HepG2 (cell line): Measurements from ENCODE around the gene MPC1. TPM values are rescaled to one million over a fixed set of nuclear protein-coding genes. Genes with fewer than 3 reads are reported as not detected.

Experiments used
- BCLAF1 ChIP-seq: fragments of 450-650 bp; IDR thresholded peaks from 2 replicates; pipeline ENCODE4 v1.6.1; 2017; ENCODE audit warnings: mild to moderate bottlenecking
- FLYWCH1 ChIP-seq: sonication (generic); formaldehyde crosslinking; IDR thresholded peaks from 2 replicates; pipeline ENCODE4 v1.8.1; 2023; ENCODE audit warnings: mild to moderate bottlenecking, missing genetic modification reagents
- FOXA3 ChIP-seq: IDR thresholded peaks from 2 replicates; pipeline ENCODE4 v1.6.1; 2016; ENCODE audit warnings: missing genetic modification reagents, missing compliant biosample characterization
- JUN ChIP-seq: sonication (generic); formaldehyde crosslinking; IDR thresholded peaks from 2 replicates; pipeline ENCODE4 v1.4.0; 2020; ENCODE audit warnings: mild to moderate bottlenecking, missing genetic modification reagents
- RFXANK ChIP-seq: IDR thresholded peaks from 2 replicates; pipeline ENCODE4 v1.6.1; 2016
- TFAP4 ChIP-seq: sonication (generic); IDR thresholded peaks from 2 replicates; pipeline ENCODE4 v1.6.1; 2016; ENCODE audit warnings: low read depth, borderline replicate concordance
- WIZ ChIP-seq: sonication (generic); formaldehyde crosslinking; IDR thresholded peaks from 2 replicates; pipeline ENCODE4 v1.5.1; 2020; ENCODE audit warnings: mild to moderate bottlenecking, missing genetic modification reagents
- YEATS2 ChIP-seq: sonication (generic); formaldehyde crosslinking; IDR thresholded peaks from 2 replicates; pipeline ENCODE4 v1.4.0; 2020; ENCODE audit warnings: missing genetic modification reagents, borderline replicate concordance
- ZNF318 ChIP-seq: sonication (generic); formaldehyde crosslinking; IDR thresholded peaks from 2 replicates; pipeline ENCODE4 v1.4.0; 2020; ENCODE audit warnings: mild to moderate bottlenecking, missing genetic modification reagents
- ZNF460 ChIP-seq: sonication (generic); formaldehyde crosslinking; IDR thresholded peaks from 2 replicates; pipeline ENCODE4 v1.5.1; 2020; ENCODE audit warnings: missing genetic modification reagents, mild to moderate bottlenecking, borderline replicate concordance
- ZNF564 ChIP-seq: sonication (generic); formaldehyde crosslinking; IDR thresholded peaks from 2 replicates; pipeline ENCODE4 v1.8.1; 2023; ENCODE audit warnings: mild to moderate bottlenecking, missing genetic modification reagents
- polyA plus RNA-seq, 8 experiments: library from polyadenylated mRNA; depleted of rRNA in 3 of 8; stranded (reverse) in 7 of 8; unstranded in 1 of 8; fragments of >200 nt; fragmentation: Illumina TruSeq in 4 of 8; extraction: Trizol in 4 of 8; gene quantifications; 2 replicates each; pipeline versions ENCODE4 v1.2.1 to v1.2.3, GENCODE V29; 2011 to 2016; ENCODE audit warnings: low read depth in 4 of 8, missing spikeins in 1 of 8, mixed read lengths in 1 of 8; ENCODE audit not compliant: insufficient read depth in 1 of 8
- total RNA-seq, 5 experiments: library from RNA; depleted of rRNA; stranded (reverse); fragments of >200 nt; fragmentation: Illumina TruSeq; extraction: Trizol; gene quantifications; 2 replicates each; pipeline ENCODE4 v1.2.3, GENCODE V29; 2016; ENCODE audit warnings: low read depth in 1 of 5
- TF ChIP-seq, protein P1 (sequence below), 2 experiments: sonication (generic) in 1 of 2; formaldehyde crosslinking in 1 of 2; IDR thresholded peaks; 2 replicates each; pipeline versions ENCODE4 v1.4.0 to v1.6.1; 2018 to 2020; ENCODE audit warnings: missing genetic modification reagents in 2 of 2, borderline replicate concordance in 1 of 2, low read depth in 1 of 2, mild to moderate bottlenecking in 1 of 2, missing biosample characterization in 1 of 2
- TF ChIP-seq, protein P2 (sequence below): sonication (generic); formaldehyde crosslinking; IDR thresholded peaks from 2 replicates; pipeline ENCODE4 v1.8.0; 2023; ENCODE audit warnings: mild to moderate bottlenecking, missing genetic modification reagents

MPC1 gene
- total and polyA plus RNA-seq, 2 of the 13 experiments (the other 11 are each of a cell fraction or from before 2014, with no cell fraction given): 189 to 214 TPM

- no peak for TF ChIP-seq ZNF318 (CRISPR knock-in tag)
- TF ChIP-seq YEATS2 (CRISPR knock-in tag): peak; percentile 90; the same call in 1 of the 2 replicates
- TF ChIP-seq WIZ (CRISPR knock-in tag): peak; percentile 91; the same call in 1 of the 2 replicates
- no peak for TF ChIP-seq ZNF460 (CRISPR knock-in tag)
- TF ChIP-seq ZNF564 (CRISPR knock-in tag): peak; percentile 97
- no peak for TF ChIP-seq BCLAF1
- TF ChIP-seq, protein P1, sequence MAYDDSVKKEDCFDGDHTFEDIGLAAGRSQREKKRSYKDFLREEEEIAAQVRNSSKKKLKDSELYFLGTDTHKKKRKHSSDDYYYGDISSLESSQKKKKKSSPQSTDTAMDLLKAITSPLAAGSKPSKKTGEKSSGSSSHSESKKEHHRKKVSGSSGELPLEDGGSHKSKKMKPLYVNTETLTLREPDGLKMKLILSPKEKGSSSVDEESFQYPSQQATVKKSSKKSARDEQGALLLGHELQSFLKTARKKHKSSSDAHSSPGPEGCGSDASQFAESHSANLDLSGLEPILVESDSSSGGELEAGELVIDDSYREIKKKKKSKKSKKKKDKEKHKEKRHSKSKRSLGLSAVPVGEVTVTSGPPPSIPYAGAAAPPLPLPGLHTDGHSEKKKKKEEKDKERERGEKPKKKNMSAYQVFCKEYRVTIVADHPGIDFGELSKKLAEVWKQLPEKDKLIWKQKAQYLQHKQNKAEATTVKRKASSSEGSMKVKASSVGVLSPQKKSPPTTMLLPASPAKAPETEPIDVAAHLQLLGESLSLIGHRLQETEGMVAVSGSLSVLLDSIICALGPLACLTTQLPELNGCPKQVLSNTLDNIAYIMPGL (CRISPR knock-in tag; IDR thresholded peaks at IDR 0.05; ENCODE audit: borderline replicate concordance in 1 of 2, low read depth in 1 of 2): peak; percentile 57 to 92; a peak in 2 of 4 replicates
- peak; percentile 99 for TF ChIP-seq FOXA3 (CRISPR knock-in tag)
- TF ChIP-seq RFXANK: peak; percentile 63; the same call in 1 of the 2 replicates
- 0 out of 2 replicates have a peak, but pooled peaks have one; percentile 3 for TF ChIP-seq FLYWCH1 (CRISPR knock-in tag)
- TF ChIP-seq JUN (CRISPR knock-in tag): peak; percentile 80; the same call in 1 of the 2 replicates
- peak; percentile 60 for TF ChIP-seq TFAP4
- TF ChIP-seq, protein P2, sequence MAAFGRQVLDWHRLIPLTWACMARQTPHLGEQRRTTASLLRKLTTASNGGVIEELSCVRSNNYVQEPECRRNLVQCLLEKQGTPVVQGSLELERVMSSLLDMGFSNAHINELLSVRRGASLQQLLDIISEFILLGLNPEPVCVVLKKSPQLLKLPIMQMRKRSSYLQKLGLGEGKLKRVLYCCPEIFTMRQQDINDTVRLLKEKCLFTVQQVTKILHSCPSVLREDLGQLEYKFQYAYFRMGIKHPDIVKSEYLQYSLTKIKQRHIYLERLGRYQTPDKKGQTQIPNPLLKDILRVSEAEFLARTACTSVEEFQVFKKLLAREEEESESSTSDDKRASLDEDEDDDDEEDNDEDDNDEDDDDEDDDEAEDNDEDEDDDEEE: peak; percentile 45; the same call in 1 of the 2 replicates
Observed at GRCh38 chr6:166361077-166361429, 21.7 kb downstream of the MPC1 start (continued).
